BE2C (cell line): Measurements from ENCODE around the gene ERLIN1.

Experiments used
- DNase-seq: peaks from one replicate; pipeline ENCODE4 v3.0.0-alpha.2; 2020
- H3K27me3 ChIP-seq: fragments of 250-450 bp; sonication (Bioruptor Pico); 2 replicates; pipeline ENCODE4 v1.5.1; 2020; ENCODE audit warnings: mild to moderate bottlenecking
- H3K36me3 ChIP-seq: fragments of 250-450 bp; sonication (Bioruptor Pico); 2 replicates; pipeline ENCODE4 v1.5.1; 2020; ENCODE audit warnings: mild to moderate bottlenecking
- H3K4me1 ChIP-seq: fragments of 250-450 bp; sonication (Bioruptor Pico); 2 replicates; pipeline ENCODE4 v1.5.1; 2020
- H3K4me3 ChIP-seq: 2 replicates; pipeline ENCODE4 v1.5.1; 2011; ENCODE audit warnings: low read depth, low read length
- H3K9me3 ChIP-seq: fragments of 250-450 bp; sonication (Bioruptor Pico); 2 replicates; pipeline ENCODE4 v1.5.1; 2020
- CTCF ChIP-seq: IDR thresholded peaks from 2 replicates; pipeline ENCODE4 v1.5.1; 2012; ENCODE audit warnings: mild to moderate bottlenecking, low read depth, low read length

Gene ERLIN1

GRCh38 chr10:100101192-100102076, 84.4 kb downstream of the ERLIN1 start:
- Histone ChIP-seq H3K4me3 (no peak overlapping the region), H3K9me3 (no peaks in the 10 kb centered on the region), H3K27me3 (peaks cover 3% of the 10 kb centered on the region; the same call in 1 of the 2 replicates), H3K36me3 (no peaks in the 10 kb centered on the region), H3K4me1 (peaks cover 3% of the 10 kb centered on the region; the same call in 1 of the 2 replicates)
- DNase-seq = no peak
- TF ChIP-seq CTCF = no peak

- Histone ChIP-seq H3K4me3 (no peak overlapping the region), H3K36me3 (no peaks in the 10 kb centered on the region), H3K27me3 (peaks cover 3% of the 10 kb centered on the region; the same call in 1 of the 2 replicates), H3K9me3 (no peaks in the 10 kb centered on the region), H3K4me1 (peaks cover 3% of the 10 kb centered on the region; the same call in 1 of the 2 replicates)
- no peak for TF ChIP-seq CTCF
- no peak for DNase-seq
These were observed 85.1 kb downstream of the ERLIN1 start for GRCh38 chr10:100100651-100101184.
